Effector memory CD8-positive, alpha-beta T cell (primary cell): Measurements from ENCODE around the gene HEG1.

Experiments used
- ATAC-seq: fragments of 150-1000 bp; cut with Tn5 transposase; replicated peaks from 2 replicates; pipeline ENCODE4 v1.10.0; 2021; ENCODE audit warnings: mild to moderate bottlenecking, moderate library complexity
- DNase-seq, 3 experiments: peaks; one replicate each; pipeline ENCODE4 v3.0.0; 2021
- H3K27ac Mint-ChIP-seq, 2 donors: one replicate each; pipeline ENCODE4 v1.8.0; 2022; ENCODE audit warnings: mild to moderate bottlenecking in 2 of 2, mixed read lengths in 2 of 2, moderate library complexity in 2 of 2
- H3K27me3 Mint-ChIP-seq, 2 donors: one replicate each; pipeline ENCODE4 v1.8.0; 2022; ENCODE audit warnings: mixed read lengths in 2 of 2
- H3K36me3 Mint-ChIP-seq: one replicate; pipeline ENCODE4 v1.8.0; 2022; ENCODE audit warnings: mild to moderate bottlenecking, moderate library complexity, mixed read lengths; ENCODE audit not compliant: insufficient read depth
- H3K4me1 Mint-ChIP-seq, 2 donors: one replicate each; pipeline ENCODE4 v1.8.0; 2022; ENCODE audit warnings: low read depth in 2 of 2, mixed read lengths in 2 of 2
- H3K4me3 Mint-ChIP-seq, 2 donors: one replicate each; pipeline ENCODE4 v1.8.0; 2022; ENCODE audit warnings: mild to moderate bottlenecking in 2 of 2, mixed read lengths in 2 of 2, moderate library complexity in 2 of 2
- H3K9me3 Mint-ChIP-seq, 2 donors: one replicate each; pipeline ENCODE4 v1.8.0; 2022; ENCODE audit warnings: mixed read lengths in 2 of 2

HEG1 gene

DNA sequence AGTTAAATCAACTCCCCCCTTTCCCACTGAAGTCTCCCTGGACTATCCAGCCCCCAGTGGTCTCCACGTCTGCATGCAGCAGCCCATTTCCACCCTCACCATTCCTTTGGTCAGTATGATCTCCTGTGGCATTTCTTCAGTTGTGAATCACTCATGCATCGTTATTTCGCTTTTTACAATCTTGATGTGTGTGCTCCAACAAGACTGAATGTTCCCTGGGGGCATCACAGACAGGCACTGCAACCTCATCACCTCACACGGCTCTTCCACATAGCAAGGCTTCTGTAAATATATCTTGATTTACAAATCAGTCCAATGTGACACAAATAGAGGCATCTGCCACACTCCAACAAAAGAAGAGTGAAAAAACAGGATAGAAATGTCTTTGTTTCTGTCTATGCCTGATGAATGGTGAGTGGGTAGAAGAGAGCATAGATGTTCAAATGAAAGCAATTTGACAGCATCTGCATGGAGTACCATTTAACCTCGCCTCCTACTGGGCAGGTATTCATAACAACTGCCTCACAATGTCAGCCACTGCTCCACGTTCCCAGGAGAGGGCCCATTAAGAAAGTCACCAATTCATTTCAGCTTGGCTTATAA lies 5.2 kb downstream of the HEG1 start:
- H3K36me3 Mint-ChIP-seq: peaks cover 22% of the 10 kb centered on the region
- H3K4me3 Mint-ChIP-seq: peak overlapping the region; percentile 22 to 93
- H3K9me3 Mint-ChIP-seq: no peaks in the 10 kb centered on the region
- H3K27ac Mint-ChIP-seq: peak overlapping the region; percentile 94 to 97
- peaks cover 71 to 72% of the 10 kb centered on the region in 2 donors for H3K4me1 Mint-ChIP-seq
- no peak for DNase-seq
- no peak for ATAC-seq
- H3K27me3 Mint-ChIP-seq: no peaks in the 10 kb centered on the region

DNA sequence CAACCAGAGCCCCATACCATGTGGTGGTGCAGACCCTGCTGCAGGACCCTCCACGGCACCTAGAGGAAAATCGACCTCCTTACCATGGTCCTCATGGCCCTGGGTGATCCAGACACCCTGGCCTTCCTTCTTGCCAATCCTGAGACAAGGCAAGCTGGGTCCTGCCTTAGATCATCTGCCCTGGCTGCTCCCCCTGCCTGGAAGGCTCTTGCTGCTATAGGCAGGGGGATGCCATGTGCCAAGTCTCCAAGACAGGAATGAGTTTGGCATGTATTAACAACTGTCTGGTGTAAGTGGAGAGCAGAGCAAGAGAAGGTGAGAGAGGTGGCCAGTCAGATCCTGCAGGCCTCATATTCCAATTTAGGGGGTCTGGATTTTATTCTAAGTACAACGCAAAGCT lies 7.5 kb downstream of the HEG1 start:
- peaks cover 9% of the 10 kb centered on the region for H3K36me3 Mint-ChIP-seq
- no peaks in the 10 kb centered on the region for H3K27me3 Mint-ChIP-seq
- peak overlapping the region in 1 of 2 donors; percentile 43 for H3K4me3 Mint-ChIP-seq
- H3K4me1 Mint-ChIP-seq: peaks cover 56 to 57% of the 10 kb centered on the region in 2 donors
- peak overlapping the region; percentile 60 to 86 for H3K27ac Mint-ChIP-seq
- no peak for DNase-seq
- no peak for ATAC-seq
- H3K9me3 Mint-ChIP-seq: no peaks in the 10 kb centered on the region

DNA sequence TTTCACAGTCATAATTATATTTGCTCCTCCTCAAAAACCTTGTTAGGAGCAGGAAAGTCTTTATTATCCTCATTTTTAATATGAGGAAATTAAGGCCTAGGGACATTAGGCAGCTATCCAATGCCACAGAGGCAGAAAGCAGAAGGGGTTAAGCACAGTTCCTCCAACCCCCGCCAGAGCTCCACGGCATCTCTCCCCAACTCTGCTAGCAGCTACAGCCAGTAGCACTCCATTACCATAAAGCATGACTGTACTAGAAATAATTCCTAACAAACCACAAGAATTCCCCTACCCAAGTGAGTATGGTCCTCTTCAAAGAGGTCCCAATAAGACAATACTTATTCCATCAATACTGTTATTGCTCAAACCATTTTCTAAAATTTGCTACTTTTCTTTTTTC lies 9.8 kb downstream of the HEG1 start:
- no peak overlapping the region for H3K4me3 Mint-ChIP-seq
- H3K9me3 Mint-ChIP-seq: no peaks in the 10 kb centered on the region
- DNase-seq (no peak), ATAC-seq (no peak)
- H3K27ac Mint-ChIP-seq: no peak overlapping the region
- H3K4me1 Mint-ChIP-seq: peaks cover 41 to 42% of the 10 kb centered on the region in 2 donors
- no peaks in the 10 kb centered on the region for H3K27me3 Mint-ChIP-seq
- peaks cover 9% of the 10 kb centered on the region for H3K36me3 Mint-ChIP-seq

DNA sequence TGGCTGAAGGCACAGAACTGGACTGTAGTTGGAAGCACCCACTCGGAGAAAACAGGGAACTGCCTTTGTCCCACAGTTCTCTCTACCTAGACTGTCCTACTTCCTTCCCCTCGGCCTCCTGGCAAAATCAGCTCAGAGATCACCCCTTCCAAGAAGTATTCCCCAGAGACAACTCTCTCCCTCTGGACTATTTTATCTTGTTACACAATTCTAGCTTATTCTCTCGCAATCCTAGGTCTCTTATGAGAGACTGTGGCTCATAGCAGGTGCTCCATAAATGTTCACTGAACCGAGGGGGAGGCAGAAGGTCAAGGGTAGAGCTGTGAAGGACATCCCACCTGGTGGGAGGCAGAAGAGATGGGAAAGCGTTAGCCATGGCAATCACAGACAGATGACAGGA lies 10.6 kb downstream of the HEG1 start:
- ATAC-seq (no peak), DNase-seq (no peak)
- peaks cover 34 to 39% of the 10 kb centered on the region in 2 donors for H3K4me1 Mint-ChIP-seq
- H3K27me3 Mint-ChIP-seq: no peaks in the 10 kb centered on the region
- H3K36me3 Mint-ChIP-seq: peaks cover 8% of the 10 kb centered on the region
- no peak overlapping the region for H3K27ac Mint-ChIP-seq
- no peak overlapping the region for H3K4me3 Mint-ChIP-seq
- H3K9me3 Mint-ChIP-seq: no peaks in the 10 kb centered on the region

DNA sequence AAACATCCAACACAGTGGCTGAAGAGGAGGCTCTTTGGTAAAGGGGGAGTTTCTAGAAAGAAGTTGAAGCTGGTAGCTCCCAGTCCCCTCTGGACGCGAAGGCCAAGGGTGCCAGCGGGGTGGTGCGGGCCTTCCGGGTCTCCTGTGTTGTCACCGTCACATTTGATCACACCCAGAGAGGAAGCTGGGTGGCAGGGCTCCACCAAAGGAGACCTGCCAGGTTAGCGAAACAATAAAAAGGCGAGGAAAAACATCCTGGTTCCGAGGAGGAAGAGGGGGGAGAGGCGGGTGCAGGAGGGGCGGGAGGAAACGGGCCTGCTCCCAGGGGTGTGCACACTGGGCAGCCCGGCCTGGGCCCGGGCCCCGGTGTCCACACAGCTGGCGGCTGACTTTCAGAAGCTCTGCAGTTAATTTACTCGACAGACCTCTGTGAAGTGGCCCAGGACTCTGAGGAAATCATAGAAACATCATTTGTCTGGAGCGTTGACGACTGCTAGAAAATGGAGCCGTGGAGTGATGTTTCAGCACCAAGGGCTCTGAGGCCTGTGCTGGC lies 12.1 kb downstream of the HEG1 start:
- ATAC-seq: no peak
- no peaks in the 10 kb centered on the region for H3K9me3 Mint-ChIP-seq
- DNase-seq: no peak
- H3K27ac Mint-ChIP-seq: no peak overlapping the region
- peaks cover 37 to 41% of the 10 kb centered on the region in 2 donors for H3K4me1 Mint-ChIP-seq
- H3K4me3 Mint-ChIP-seq: no peak overlapping the region
- H3K36me3 Mint-ChIP-seq: peaks cover 5% of the 10 kb centered on the region
- H3K27me3 Mint-ChIP-seq: no peaks in the 10 kb centered on the region

DNA sequence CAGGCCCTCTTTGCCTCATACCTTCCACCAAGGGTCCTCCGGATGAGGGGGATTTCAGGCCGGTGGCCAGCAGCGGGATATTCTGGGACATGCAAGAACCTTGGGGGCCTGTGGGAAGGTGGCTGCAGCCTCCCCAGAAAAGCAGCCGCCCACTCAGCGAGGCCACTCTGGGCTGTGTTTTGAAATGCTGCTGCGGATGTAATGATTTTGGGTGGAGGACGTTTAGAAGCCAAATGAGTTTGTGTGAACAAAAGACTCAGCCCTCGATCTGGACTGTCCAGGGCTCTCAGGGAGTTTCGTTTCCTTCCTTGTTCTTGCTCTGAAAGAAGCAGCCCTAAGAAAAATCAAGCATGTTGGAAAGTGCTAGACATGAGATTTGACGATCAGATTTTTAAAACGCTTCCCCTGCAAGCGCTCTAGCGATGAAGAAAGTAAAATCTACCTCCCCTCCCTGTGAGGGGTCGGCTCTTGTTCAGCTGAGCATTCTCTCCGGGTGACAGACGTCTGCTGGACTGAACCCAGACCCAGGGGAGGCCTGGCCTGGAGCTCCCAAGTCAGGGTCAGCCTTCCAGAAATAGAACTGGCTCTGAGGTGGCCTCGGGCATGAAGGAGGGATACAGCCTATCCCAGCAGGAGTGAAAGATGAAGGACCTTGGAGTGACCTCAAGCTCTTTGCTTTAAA lies 12.9 kb downstream of the HEG1 start:
- Mint-ChIP-seq H3K4me1 (peaks cover 36 to 42% of the 10 kb centered on the region in 2 donors), H3K27me3 (no peaks in the 10 kb centered on the region)
- DNase-seq: no peak

DNA sequence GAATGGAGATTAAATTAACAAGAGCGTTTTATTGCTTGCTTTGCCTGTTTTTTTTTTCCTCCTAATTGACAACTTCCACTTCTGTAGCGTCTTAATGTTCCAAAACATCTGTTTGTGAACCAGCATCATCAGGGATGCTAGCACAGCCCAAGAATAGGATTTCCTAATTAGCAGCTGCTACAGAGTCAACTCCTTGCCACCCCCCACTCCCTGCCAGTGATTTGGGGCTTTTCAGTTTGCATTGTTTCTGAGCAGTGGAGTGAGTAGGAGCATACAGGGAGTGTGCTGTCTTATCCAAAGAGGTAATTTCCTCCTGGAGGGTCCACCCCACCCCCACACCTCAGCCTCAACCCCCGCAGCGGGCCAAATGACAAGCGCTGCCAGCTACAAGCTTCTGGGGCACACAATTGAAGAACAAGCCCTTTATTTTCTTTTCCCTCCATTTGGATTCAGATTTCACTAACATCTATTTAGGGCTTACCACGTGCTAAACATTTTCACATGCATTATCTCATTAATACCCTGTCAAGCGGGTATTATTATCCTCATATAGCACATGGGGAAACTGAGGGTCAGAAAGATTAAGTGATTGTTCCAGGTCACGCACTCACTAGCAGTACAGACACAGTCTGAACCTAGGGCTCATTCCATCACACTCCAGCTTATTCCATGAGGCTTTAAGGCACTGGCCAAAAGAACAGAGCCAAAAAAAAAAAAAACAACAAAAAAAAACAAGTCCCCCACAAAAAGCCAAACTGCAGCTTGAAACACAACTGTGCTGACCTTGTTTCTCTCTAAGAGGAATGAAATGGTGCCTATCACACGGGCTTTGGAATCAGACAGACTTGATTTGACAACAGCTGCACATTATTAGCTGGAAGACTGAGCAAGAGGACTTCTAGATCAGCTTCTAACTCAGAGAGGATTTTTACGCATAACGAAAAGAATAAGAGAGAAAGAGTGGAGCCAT lies 16.4 kb downstream of the HEG1 start:
- peaks cover 38 to 48% of the 10 kb centered on the region in 2 donors for H3K4me1 Mint-ChIP-seq
- H3K27ac Mint-ChIP-seq: peak overlapping the region in 1 of 2 donors; percentile 68
- no peaks in the 10 kb centered on the region for H3K27me3 Mint-ChIP-seq
- H3K9me3 Mint-ChIP-seq: no peaks in the 10 kb centered on the region
- H3K36me3 Mint-ChIP-seq: peaks cover 3% of the 10 kb centered on the region
- H3K4me3 Mint-ChIP-seq: no peak overlapping the region
- ATAC-seq: no peak
- DNase-seq: no peak

More for the DNA sequence above, 12.9 kb downstream of the HEG1 start:
- Mint-ChIP-seq H3K27ac (no peak overlapping the region), H3K36me3 (peaks cover 5% of the 10 kb centered on the region), H3K4me3 (no peak overlapping the region), H3K9me3 (no peaks in the 10 kb centered on the region)
- ATAC-seq: no peak

DNA sequence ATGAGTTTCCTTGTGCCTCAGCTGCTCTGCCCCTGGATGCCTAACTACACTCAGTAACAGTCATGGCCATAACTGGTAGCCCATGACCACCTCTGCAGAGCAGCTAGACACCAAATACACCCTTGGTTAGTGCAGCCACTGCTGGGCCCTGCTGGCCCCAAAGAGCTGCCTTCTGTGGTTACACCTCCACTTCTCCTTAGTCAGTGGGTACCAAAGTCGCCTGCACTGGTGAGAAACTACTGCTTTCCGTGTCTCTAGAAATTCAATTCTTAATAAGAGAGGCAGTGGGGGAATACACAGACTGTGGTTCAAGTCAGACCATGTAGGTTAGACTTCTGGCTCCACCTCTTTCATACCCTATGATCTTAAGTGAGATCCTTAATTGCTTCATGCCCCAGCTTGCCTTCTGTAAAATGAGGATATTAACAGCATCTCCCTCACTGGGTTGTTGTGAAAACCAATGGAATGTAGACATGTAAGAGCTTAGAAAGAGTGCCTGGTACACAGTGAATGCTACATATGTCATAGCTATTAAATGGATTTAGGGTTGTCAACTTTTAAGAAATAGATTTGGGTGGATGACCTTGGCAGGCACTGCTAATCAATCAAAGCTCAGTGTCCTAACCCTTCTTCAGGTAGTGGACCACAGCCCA lies 18.2 kb downstream of the HEG1 start:
- peak; percentile 49 for ATAC-seq
- Mint-ChIP-seq H3K4me3 (no peak overlapping the region), H3K9me3 (no peaks in the 10 kb centered on the region), H3K27ac (peak overlapping the region; percentile 29 to 68), H3K27me3 (no peaks in the 10 kb centered on the region), H3K4me1 (peaks cover 39 to 48% of the 10 kb centered on the region in 2 donors), H3K36me3 (peaks cover 3% of the 10 kb centered on the region)
- no peak for DNase-seq

DNA sequence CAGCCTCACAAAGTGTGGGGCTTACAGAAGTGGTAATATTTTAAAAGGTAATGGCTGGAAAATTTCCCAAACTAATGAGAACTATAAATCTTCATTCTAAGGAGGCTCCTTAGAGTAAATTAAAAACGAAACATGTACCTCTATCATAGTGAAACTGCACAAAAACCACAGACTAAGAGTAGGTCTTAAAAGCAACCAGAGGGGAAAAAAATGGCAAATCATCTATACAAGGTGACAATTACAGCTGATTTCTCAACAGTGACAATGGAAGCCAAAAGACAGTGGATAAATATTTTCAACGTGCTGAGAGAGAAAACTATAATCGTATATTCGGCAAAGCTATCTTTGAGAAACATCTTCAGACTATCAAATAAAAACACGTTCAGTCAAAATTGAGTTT lies 20.6 kb downstream of the HEG1 start:
- H3K4me1 Mint-ChIP-seq: peaks cover 45 to 54% of the 10 kb centered on the region in 2 donors
- ATAC-seq: peak; percentile 36
- H3K36me3 Mint-ChIP-seq: peaks cover 5% of the 10 kb centered on the region

DNA sequence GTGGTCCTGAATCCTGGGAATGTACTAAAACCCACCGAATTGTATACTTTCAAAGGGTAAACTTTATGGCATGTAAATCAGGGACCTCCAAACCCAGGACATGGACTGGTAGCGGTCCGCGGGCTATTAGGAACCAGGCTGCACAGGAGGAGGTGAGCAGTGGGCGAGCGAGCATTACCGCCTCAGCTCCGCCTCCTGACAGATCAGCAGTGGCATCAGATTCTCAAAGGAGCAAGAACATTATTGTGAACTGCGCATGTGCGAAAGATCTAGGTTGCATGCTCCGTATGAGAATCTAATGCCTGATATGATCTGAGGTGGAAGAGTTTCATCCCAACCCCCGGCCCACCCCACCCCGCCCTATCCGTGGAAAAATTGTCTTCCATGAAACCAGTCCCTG lies 22.2 kb downstream of the HEG1 start:
- Mint-ChIP-seq H3K9me3 (no peaks in the 10 kb centered on the region), H3K4me1 (peaks cover 35 to 45% of the 10 kb centered on the region in 2 donors), H3K27ac (no peak overlapping the region), H3K36me3 (peaks cover 7% of the 10 kb centered on the region), H3K27me3 (no peaks in the 10 kb centered on the region), H3K4me3 (no peak overlapping the region)
- DNase-seq (no peak), ATAC-seq (no peak)

More for the DNA sequence above, 20.6 kb downstream of the HEG1 start:
- no peak overlapping the region for H3K4me3 Mint-ChIP-seq
- no peak overlapping the region for H3K27ac Mint-ChIP-seq
- no peaks in the 10 kb centered on the region for H3K9me3 Mint-ChIP-seq
- no peaks in the 10 kb centered on the region for H3K27me3 Mint-ChIP-seq
- no peak for DNase-seq

DNA sequence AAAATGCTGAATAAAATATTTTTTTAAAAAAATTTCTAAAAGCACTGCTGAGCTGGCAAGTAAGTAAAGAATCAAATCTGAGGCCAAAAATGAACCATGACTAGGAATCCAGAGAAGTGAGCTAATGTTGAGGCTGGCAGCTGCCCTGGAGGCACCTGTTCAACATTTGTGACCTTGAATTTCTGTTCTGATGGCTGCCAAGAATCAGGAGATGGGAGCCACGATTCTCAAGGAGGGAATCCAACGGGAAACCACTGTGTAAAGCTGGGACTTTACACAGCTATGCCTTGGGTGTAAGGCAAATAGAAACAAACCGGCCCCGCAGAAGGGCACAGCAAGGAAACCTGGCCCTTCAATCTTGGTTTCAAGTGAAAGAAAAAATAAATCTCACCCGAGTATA lies 22.7 kb downstream of the HEG1 start:
- no peaks in the 10 kb centered on the region for H3K9me3 Mint-ChIP-seq

DNA sequence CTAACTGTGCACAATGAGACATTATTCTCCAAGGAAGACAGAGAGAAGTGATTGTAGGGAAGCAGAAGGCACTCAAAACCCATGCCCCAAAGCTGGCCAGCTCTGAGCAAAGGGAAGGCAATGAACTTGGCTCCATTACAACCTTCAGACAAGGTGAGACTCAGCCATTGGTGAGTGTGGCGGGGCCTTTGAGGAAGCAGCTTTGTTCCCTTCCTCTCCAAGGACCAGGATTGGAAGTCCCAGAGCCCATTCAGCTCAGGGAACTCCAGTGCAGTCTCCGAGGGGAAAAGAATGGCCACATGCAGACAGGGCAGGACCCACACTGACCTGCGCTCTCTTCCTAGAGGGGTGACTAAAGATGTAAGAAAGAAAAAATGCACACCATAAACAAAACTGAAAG lies 23.1 kb downstream of the HEG1 start:
- ATAC-seq (no peak), DNase-seq (no peak)
- no peaks in the 10 kb centered on the region for H3K9me3 Mint-ChIP-seq
- H3K27ac Mint-ChIP-seq: peak overlapping the region; percentile 77 to 85
- H3K27me3 Mint-ChIP-seq: no peaks in the 10 kb centered on the region
- no peak overlapping the region for H3K4me3 Mint-ChIP-seq
- H3K4me1 Mint-ChIP-seq: peaks cover 31 to 41% of the 10 kb centered on the region in 2 donors
- H3K36me3 Mint-ChIP-seq: peaks cover 14% of the 10 kb centered on the region

More for the DNA sequence above, 22.7 kb downstream of the HEG1 start:
- no peak overlapping the region for H3K27ac Mint-ChIP-seq
- no peak overlapping the region for H3K4me3 Mint-ChIP-seq
- H3K4me1 Mint-ChIP-seq: peaks cover 34 to 45% of the 10 kb centered on the region in 2 donors
- ATAC-seq: no peak
- peaks cover 12% of the 10 kb centered on the region for H3K36me3 Mint-ChIP-seq
- no peaks in the 10 kb centered on the region for H3K27me3 Mint-ChIP-seq
- no peak for DNase-seq
